ACHN (cell line): Measurements from ENCODE around the gene GBP6.
A peak's percentile ranks its signal among the peaks of the same experiment; 100 is the strongest.
"Not testable (repeated sequence)": the region's sequence is repeated elsewhere in the genome, so short reads cannot be mapped to it uniquely, and the experiment has no call there.

Source experiments
- DNase-seq: peaks from one replicate; pipeline ENCODE4 v3.0.0-alpha.2; 2015
- in situ Hi-C: cut with HindIII; loops from 2 replicates; pipeline ENCODE4 v1.10.0; 2017; ENCODE audit warnings: low sequenced_read_pairs, low pct_ligation_motif_present, low pct_unique_long_range_greater_than_20kb

Gene GBP6

DNA sequence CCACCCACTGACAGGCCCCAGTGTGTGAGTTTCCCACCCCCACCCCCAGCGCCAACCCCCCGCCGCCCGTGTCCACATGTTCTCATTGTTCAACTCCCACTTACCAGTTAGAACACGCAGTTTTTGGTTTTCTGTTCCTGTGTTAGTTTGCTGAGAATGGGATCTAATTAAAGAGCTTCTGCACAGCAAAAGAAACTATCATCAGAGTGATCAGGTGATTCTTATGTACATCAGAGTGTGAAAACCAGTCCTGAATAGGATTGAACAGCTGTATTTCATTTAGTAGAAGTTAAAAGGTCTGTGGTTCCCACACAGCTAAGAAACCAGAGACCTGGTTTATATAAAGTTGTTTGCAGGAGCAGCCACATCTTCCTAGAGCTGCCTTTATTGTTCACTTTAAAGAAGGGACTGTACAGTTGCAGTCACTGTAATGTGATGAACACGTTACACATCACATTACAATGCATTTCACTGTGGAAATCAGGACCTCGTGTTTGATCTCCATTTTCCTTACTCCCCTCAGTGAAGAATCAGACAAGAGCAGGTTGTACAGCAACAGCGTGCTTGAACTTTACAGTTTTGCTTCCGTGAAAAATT lies 1.2 kb downstream of the GBP6 start:
- in situ Hi-C loops: no loop called here
- DNase-seq: no peak

DNA sequence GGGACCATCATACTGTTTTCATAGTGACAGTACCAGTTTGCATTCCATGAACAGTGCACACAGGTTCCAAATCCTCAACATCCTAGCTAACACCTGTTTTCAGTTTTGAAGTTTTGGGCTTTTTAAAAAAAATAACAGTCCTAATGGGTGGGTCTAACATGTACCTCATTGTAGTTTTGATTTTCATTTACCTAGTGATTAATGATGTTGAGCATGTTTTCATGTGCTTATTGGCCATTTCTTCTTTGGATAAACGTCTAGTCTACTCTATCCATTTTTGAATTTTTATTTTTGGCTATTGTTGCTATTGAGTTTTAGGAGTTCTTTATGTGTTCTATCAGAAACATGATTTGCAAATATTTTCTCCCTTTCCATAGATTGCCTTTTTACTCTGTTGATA lies 3.4 kb downstream of the GBP6 start:
- DNase-seq: no peak
- in situ Hi-C loops: no loop called here

DNA sequence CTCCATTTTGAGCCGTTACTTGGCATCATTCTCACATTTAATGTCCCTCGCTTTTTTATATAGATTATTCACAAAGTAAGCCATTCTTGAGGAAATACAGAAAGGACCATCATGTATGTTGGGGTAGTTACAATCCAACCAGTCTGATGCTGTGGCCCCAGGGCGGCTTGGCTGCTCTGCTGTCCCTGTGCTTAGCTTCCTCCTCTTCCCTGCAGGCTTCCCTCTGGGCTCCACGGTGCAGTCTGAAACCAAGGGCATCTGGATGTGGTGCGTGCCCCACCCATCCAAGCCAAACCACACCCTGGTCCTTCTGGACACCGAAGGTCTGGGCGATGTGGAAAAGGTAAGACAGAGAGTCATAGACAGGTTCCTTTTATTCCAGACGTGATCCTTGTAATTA lies 5.5 kb downstream of the GBP6 start:
- no peak for DNase-seq
- in situ Hi-C loops: no loop called here

DNA sequence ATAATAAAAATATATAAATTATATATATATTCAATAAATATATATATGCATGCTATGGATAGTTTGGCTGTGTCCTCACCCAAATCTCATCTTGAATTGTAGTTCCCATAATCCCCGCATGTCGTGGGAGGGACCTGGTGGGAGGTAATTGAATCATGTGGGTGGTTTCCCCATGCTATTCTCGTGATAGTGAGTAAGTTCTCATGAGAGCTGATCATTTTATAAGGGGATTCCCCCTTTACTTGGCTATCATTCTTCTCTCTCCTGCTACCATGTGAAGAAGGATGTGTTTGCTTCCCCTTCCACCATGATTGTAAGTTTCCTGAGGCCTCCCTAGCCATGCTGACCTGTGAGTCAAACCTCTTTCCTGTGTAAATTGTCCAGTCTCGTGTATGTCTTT lies 10.0 kb downstream of the GBP6 start:
- in situ Hi-C loops, DNase-seq: not testable (repeated sequence)

DNA sequence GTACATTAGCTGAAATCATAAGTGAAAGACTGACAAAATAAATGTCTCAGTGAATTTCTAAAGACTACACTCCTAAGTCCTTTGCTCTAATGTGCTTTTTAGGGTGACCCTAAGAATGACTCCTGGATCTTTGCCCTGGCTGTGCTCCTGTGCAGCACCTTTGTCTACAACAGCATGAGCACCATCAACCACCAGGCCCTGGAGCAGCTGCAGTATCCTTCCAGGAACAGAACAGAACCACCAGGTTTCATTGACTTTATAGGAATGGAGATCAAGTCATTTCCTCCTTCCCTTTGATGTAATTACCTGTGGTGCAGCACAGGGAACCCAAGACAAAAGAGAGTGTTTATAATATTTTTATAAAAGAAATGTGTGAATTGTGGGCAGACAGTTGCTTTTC lies 14.1 kb downstream of the GBP6 start:
- no peak for DNase-seq
- in situ Hi-C loops: no loop called here

DNA sequence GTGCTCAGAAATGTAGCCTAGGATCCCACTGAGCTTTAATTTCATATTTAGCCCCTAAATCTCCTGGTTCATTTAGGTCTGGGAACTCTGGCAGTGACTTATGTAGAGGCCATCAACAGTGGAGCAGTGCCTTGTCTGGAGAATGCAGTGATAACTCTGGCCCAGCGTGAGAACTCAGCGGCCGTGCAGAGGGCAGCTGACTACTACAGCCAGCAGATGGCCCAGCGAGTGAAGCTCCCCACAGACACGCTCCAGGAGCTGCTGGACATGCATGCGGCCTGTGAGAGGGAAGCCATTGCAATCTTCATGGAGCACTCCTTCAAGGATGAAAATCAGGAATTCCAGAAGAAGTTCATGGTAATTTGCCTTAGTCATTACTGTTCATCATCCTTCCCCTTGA lies 17.8 kb downstream of the GBP6 start:
- DNase-seq: peak; percentile 7
- in situ Hi-C loops: no loop called here

DNA sequence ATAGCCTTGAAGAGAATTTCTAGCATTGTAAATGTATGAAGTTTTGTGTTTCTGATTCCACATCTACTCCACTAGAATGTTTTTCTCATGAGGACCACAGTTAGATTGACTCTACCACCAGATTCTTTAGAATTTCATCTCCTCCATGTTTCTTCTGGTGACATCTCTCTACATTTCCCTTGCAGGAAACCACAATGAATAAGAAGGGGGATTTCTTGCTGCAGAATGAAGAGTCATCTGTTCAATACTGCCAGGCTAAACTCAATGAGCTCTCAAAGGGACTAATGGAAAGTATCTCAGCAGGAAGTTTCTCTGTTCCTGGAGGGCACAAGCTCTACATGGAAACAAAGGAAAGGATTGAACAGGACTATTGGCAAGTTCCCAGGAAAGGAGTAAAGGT lies 18.6 kb downstream of the GBP6 start:
- DNase-seq: no peak
- in situ Hi-C loops: no loop called here

DNA sequence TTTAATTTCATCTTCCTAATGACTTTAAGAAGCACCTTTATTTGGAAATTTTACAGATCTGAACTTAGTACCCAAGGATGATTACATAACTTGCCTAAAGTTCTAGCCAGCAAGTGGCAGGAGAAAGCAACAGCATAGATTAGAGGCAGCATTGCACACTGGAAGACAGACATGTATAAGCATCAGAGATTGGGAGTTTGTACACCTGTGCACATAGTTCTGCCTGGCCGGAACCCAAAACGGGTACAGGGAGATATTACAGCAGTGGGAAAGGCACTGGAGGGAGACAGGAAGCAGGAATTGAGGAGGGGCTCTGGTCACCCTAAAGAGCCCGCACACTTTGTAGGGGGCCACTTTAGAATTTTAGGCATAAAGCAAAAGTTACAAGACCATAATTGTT lies 19.3 kb downstream of the GBP6 start:
- no peak for DNase-seq
- in situ Hi-C loops: no loop called here

DNA sequence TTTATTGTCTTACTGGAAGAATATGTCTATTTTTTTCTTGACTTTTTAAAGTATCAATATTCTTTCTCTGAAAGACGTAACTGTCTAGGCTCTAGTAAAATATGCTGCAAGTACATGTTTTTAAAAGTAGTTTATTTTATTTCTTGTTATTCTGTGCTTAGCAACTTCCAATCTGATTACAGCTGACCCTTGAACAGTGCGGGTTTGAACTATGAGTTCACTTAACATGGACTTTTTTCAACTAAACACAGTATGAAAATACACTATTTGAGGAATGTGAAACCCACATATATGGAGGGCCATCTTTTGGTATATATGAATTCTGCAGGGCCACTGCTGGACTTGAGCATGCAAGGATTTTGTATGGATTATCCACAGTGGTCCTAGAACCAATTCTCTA lies 26.8 kb downstream of the GBP6 start:
- in situ Hi-C loops: no loop called here
- DNase-seq: no peak

DNA sequence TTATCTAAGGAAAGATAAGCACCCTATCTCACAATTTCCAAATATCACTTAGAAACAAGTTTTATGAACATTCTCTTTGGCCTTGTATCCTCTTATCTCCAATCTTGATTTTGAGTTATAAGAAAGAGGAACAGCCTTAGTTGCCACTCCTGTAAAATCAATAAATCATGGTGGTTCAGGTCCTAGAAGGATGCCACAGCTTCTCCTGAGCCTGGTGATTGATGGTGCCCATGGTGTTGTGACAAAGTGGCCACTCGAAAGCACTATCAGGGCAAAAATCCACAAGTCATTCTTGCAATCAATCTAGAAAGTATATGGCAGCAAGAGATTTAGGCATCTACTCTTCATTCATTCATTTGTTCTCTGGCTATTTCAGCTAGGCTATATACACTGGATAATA lies 27.8 kb downstream of the GBP6 start:
- DNase-seq: no peak
- in situ Hi-C loops: no loop called here

DNA sequence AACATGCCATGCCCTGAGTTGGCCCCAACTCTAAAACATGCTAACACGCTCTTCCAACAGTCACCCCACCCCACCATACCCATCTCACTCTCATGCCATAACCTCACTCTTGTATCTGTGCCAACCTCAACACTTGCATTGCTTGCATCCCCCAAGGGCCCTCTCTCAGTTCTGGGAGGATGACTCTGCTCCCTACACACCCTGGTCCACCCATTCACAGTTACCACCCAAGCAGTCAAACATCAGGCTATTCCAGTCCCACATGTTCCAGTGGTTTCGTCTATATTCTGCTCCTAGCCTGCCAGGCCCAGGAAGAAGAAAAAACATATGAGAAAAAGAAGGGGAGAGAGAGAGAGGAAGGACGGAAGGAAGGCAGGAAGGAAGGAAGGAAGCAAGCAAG lies 31.0 kb downstream of the GBP6 start:
- in situ Hi-C loops: no loop called here
- DNase-seq: no peak

DNA sequence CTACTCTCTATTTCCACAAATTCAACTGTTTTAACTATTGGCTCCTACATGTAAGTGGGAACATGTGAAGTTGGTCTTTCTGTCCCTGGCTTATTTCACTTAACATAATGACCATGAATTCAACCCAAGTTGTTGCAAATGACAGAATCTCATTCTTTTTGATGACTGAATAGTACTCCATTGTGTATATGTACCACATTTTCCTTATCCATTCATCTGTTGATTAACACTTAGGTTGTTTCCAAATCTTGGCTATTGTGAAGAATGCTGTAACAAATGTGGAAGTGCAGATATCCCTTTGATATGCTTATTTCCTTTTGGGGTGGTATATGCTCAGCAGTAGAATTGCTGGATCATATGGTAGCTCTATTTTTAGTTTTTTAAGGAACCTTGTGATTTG lies 33.0 kb downstream of the GBP6 start:
- in situ Hi-C loops: no loop called here
- DNase-seq: no peak

DNA sequence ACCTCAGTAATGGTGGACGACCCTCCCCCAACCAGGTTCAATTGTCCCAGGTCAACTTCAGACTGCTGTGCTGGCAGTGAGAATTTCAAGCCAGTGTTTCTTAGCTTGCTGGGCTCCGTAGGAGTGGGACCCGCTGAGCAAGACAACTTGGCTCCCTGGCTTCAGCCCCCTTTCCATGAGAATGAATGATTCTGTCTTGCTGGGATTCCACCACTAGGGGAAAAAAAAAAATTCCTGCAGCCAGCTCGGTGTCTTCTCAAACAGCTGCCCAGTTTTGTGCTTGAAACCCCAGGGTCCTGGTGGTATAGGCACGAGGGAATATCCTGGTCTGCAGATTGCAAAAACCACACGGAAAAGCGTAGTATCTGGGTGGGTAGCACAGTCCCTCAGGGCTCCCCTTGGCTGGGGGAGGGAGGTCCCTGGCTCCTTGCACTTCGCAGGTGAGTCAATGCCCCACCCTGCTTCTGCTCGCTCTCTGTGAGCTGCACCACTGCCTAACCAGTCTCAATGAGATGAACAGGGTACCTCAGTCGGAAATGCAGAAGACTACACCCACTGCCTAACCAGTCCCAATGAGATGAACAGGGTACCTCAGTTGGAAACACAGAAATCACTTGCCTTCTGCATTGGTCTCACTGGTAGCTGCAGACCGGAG lies 41.5 kb downstream of the GBP6 start:
- DNase-seq: no peak
- in situ Hi-C loops: no loop called here

DNA sequence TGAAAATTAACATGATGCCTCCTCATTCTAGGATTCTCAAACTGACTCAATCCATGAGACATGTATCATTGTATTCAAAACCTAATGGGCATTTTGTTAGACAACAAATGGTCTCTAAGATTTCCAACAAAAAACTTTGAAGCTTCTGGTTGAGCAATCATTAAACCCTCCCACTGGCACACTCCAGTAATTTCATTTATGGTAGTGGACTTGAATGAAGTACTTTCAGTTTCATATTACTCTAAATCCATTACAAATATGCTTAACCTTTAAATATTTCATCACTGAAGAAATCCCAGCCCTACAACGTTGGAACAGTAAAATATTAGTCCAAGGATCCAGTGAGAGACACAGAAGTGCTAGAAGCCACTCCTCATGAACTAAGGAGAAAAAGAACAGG lies 43.5 kb downstream of the GBP6 start:
- DNase-seq: peak; percentile 31

DNA sequence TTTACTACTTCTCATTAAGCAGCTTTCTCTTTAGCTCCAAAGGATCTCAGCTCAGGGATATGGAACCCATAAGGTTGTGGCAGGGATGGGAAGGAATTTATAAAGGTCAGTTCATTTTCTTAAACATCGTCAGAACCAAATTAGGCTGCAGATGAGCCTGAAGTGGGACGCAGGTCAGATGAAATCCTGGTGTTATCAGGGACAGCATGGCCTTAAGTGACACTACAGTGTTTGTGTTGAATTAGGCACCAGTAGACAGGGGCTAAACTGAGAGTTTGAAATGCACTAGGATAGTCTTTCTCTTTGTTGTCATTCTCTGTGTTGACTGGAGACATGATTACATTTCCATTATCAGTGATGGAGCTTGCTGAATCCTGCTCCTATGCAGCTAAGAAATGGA lies 43.9 kb downstream of the GBP6 start:
- DNase-seq, in situ Hi-C loops: not testable (repeated sequence)

More for the DNA sequence above, 43.5 kb downstream of the GBP6 start:
- in situ Hi-C loops: no loop called here

DNA sequence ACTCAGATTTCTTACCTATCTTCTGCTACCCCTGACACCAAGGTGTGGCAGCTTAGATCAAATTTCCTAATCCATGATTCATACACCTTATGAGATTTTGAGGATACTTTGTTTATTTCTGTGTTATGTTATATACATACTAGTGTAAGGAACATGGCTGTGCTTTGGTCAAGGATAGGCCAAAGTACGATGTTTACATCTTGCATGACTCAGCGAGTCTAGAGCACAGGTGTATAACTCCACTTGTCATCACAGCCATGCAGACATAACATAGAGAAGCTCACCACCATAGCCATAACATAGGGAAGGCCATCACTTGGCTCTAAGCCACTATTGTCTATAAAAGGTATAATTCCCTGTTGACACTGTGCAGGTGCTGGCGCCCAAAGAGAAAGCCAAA lies 61.2 kb downstream of the GBP6 start:
- DNase-seq: no peak
- in situ Hi-C loops: no loop called here

DNA sequence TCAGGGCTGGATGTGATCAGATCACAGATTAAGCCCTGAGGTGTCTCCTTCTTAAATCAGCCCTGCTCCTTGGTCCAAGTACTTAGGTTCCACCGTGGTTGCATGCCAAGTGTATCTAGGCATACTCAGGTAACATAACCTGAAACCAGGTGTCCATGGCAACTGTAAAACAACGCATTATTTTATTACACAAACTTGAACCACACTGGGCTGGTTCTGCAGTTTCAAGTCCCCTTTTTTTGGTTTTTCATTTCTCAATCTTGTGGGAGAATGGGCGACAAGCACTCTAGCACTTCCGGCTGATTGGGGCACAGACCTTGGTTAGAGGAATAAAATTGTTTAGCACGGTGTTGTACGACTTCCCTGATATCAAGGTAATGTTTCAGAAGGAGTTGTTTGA lies 65.2 kb downstream of the GBP6 start:
- in situ Hi-C loops: no loop called here

DNA sequence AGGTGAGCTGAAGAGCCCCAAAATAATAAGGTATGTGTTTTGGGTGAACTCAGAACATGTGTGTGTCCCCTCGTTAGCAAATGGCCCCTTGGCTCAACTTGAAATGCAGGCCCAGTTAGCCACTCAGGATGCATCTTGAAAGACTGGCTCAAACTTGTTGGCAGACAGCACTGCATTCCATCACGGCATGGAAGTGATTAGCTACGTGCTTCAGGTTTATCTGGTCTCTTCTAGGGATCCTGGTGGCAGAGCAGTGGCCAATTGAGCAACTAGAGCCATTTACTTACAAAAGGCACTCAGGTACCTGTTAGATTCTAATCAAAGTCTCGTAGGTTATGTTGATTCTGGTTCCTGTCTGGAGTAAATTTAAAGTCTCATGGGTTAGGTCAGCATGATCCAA lies 65.8 kb downstream of the GBP6 start:
- DNase-seq, in situ Hi-C loops: not testable (repeated sequence)

More for the DNA sequence above, 65.2 kb downstream of the GBP6 start:
- no peak for DNase-seq

DNA sequence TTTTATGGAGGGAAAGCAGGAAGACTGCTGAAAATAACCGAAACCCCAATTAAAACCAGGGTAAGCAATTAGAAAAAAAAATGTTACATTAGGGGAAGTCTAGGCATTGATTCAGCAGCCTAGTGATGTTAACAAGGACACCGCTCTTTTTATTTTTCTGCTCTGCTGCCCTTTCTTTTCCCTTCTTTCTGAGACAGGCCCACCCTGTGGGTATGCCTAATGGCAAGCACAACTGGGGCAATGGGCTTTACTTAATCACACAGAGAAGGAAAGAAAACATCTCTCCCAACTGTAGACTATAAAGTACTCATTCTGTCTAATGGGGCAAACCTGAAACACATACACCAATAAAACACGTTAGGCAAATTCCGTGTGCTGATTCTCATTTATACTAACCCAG lies 69.6 kb downstream of the GBP6 start:
- in situ Hi-C loops: no loop called here
- no peak for DNase-seq

DNA sequence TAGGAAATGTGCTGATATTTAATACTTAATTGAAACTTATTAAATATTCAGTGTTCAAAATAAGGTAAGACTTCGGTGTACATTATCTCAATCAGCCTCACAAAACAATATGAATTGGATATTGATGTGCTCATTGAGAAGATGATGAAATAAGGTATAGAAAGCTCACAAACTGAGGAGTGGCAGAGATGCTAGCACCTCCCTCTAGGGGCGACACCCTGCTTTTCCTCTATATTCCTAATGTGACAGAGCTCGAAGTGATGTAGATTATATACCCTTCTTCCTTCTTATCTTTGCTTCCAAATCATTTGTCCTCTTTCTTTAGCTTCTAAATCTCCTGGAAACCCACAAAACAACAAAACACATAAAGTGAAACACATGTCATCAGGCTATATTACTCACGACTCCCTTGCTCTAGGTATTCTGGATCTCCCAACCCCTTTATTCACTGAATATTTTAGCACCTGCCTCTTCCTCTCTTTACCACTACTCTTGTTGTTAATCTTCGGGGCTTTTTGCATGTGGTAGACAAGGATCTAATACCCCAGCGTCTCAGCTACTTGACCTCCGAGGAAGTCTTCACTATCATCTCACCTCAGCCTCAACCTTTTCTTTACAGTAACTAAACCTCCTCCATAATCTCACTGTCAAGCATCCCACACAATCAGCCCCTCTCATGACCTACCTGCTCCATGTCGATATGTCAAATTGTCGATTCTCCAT lies 70.4 kb downstream of the GBP6 start:
- DNase-seq, in situ Hi-C loops: not testable (repeated sequence)
